Endothelial cell of umbilical vein (primary cell): ENCODE results near the gene ANKRD16. TPM values are rescaled to one million over a fixed set of nuclear protein-coding genes. Genes with fewer than 3 reads are reported as not detected.

Experiments used
- BruUV-seq: library from RNA; stranded (reverse); fragments of 400-500 nt; replicated peaks from 2 replicates; lab custom pipeline; 2021; lab: Mats Ljungman, UMichigan
- CTCF ChIA-PET: fragments of 300-600, 350-600 bp; sonication (Branson Sonifier 250); formaldehyde crosslinking; loops from one replicate; lab custom pipeline; 2021; ENCODE audit warnings: antibody characterized with exemption, inconsistent platforms; lab: Charles Lee
- POLR2A ChIA-PET: fragments of 300-600, 350-600 bp; sonication (Branson Sonifier 250); formaldehyde crosslinking; loops from one replicate; lab custom pipeline; 2021; ENCODE audit warnings: antibody characterized with exemption, inconsistent platforms; lab: Charles Lee
- DNase-seq: peaks from one replicate; pipeline ENCODE4 v3.0.0-alpha.2; 2011; ENCODE audit warnings: low read depth, low spot score
- FAIRE-seq: peaks from 2 replicates; lab custom pipeline; 2011; peaks lifted over from hg19 to GRCh38; lab: Jason Lieb, UNC
- H2AFZ ChIP-seq: 2 replicates; pipeline ENCODE4 v1.6.0; 2012; ENCODE audit warnings: low read depth, low read length, control low read depth, inconsistent platforms
- H3K27ac ChIP-seq: 2 replicates; pipeline ENCODE4 v1.5.1; 2011; ENCODE audit warnings: low read depth, mild to moderate bottlenecking, control low read depth, low read length, moderate library complexity; ENCODE audit not compliant: insufficient read depth
- H3K27me3 ChIP-seq, 2 experiments: 2 replicates each; pipeline versions ENCODE4 v1.6.0 to v1.6.1; 2011; ENCODE audit warnings: low read length in 2 of 2, mixed read lengths in 1 of 2; ENCODE audit not compliant: control insufficient read depth in 2 of 2, insufficient read depth in 2 of 2
- H3K36me3 ChIP-seq, 2 experiments: 2 replicates in 1 of 2; 3 replicates in 1 of 2; pipeline ENCODE4 v1.5.1; 2011; ENCODE audit warnings: low read length in 2 of 2, mild to moderate bottlenecking in 1 of 2, moderate library complexity in 1 of 2; ENCODE audit not compliant: control insufficient read depth in 2 of 2, insufficient read depth in 2 of 2; ENCODE audit errors: extremely low read depth in 1 of 2
- H3K4me1 ChIP-seq: 3 replicates; pipeline ENCODE4 v1.5.1; 2011; ENCODE audit warnings: mild to moderate bottlenecking, low read length; ENCODE audit not compliant: control insufficient read depth, insufficient read depth; ENCODE audit errors: extremely low read depth
- H3K4me2 ChIP-seq: 2 replicates; pipeline ENCODE4 v1.6.1; 2011; ENCODE audit warnings: low read length, control low read depth, mixed read lengths; ENCODE audit not compliant: insufficient read depth
- H3K4me3 ChIP-seq, 3 experiments: fragments of 200-600 bp in 1 of 3; sonication (generic), shearing (Covaris generic) in 1 of 3; replicated peaks in 1 of 3; 2 replicates each; pipeline ENCODE4 v1.5.1; 2011 to 2016; ENCODE audit warnings: control low read depth in 3 of 3, low read length in 3 of 3, mild to moderate bottlenecking in 2 of 3, inconsistent platforms in 1 of 3, low read depth in 1 of 3, moderate library complexity in 1 of 3; ENCODE audit not compliant: insufficient read depth in 1 of 3
- H3K79me2 ChIP-seq: 2 replicates; pipeline ENCODE4 v1.6.0; 2012; ENCODE audit warnings: low read length, inconsistent platforms; ENCODE audit not compliant: control insufficient read depth, insufficient read depth
- H3K9ac ChIP-seq: replicated peaks from 2 replicates; pipeline ENCODE3; 2011; ENCODE audit warnings: low read length, control low read depth; ENCODE audit not compliant: insufficient read depth; ENCODE audit errors: extremely low read depth
- H3K9me1 ChIP-seq: replicated peaks from 3 replicates; pipeline ENCODE4 v1.6.0; 2011; ENCODE audit warnings: mild to moderate bottlenecking, low read length; ENCODE audit not compliant: control insufficient read depth, insufficient read depth; ENCODE audit errors: extremely low read depth
- H3K9me3 ChIP-seq: replicated peaks from 2 replicates; pipeline ENCODE4 v1.5.1; 2012; ENCODE audit warnings: low read length, inconsistent platforms; ENCODE audit not compliant: control insufficient read depth, insufficient read depth
- H4K20me1 ChIP-seq: replicated peaks from 2 replicates; pipeline ENCODE3; 2011; ENCODE audit warnings: mild to moderate bottlenecking, low read length; ENCODE audit not compliant: control insufficient read depth, insufficient read depth; ENCODE audit errors: extremely low read depth
- EZH2 ChIP-seq: IDR thresholded peaks from 2 replicates; pipeline ENCODE4 v1.6.1; 2012; ENCODE audit warnings: borderline replicate concordance, low read depth, mild to moderate bottlenecking, moderate library complexity, low read length, inconsistent platforms; ENCODE audit not compliant: severe bottlenecking
- FOS ChIP-seq: IDR thresholded peaks from 2 replicates; pipeline ENCODE4 v1.6.1; 2011; ENCODE audit warnings: mild to moderate bottlenecking, low read length, moderate library complexity, borderline replicate concordance; ENCODE audit not compliant: insufficient read depth
- GATA2 ChIP-seq: IDR thresholded peaks from 2 replicates; pipeline ENCODE4 v1.7.0; 2011; ENCODE audit warnings: low read depth, mild to moderate bottlenecking, moderate library complexity, mixed read lengths, low read length; ENCODE audit not compliant: insufficient read length, insufficient read depth
- JUN ChIP-seq: IDR thresholded peaks from 2 replicates; pipeline ENCODE4 v1.6.1; 2011; ENCODE audit warnings: borderline replicate concordance, low read depth; ENCODE audit not compliant: insufficient read length, insufficient read depth
- MYC ChIP-seq: IDR thresholded peaks from one replicate; pipeline ENCODE4 v1.6.1; 2011; ENCODE audit warnings: mild to moderate bottlenecking, low read depth, low read length
- POLR2A ChIP-seq: IDR thresholded peaks from 2 replicates; pipeline ENCODE4 v1.6.1; 2012; ENCODE audit warnings: low read depth, mild to moderate bottlenecking, control low read depth, low read length
- POLR2AphosphoS5 ChIP-seq: IDR thresholded peaks from 2 replicates; pipeline ENCODE4 v1.6.1; 2012; ENCODE audit warnings: low read depth, mild to moderate bottlenecking, control low read depth, low read length, moderate library complexity; ENCODE audit not compliant: insufficient read depth
- dilution Hi-C: fragments of 300-500 bp; cut with MboI; formaldehyde crosslinking; loops from one replicate; pipeline ENCODE4 v1.15.0; 2019; ENCODE audit warnings: low sequenced_read_pairs; ENCODE audit not compliant: extremely low pct_ligation_motif_present
- intact Hi-C: fragments of 100-400 bp; cut with micrococcal nuclease; formaldehyde crosslinking; loops from one replicate; pipeline ENCODE4 v1.10.0; 2022
- polyA plus RNA-seq, 4 experiments: library from polyadenylated mRNA; depleted of rRNA in 3 of 4; stranded (reverse) in 3 of 4; unstranded in 1 of 4; fragments of >200 nt; gene quantifications; 2 replicates each; pipeline versions ENCODE4 v1.2.1 to v1.2.3, GENCODE V29; 2011 to 2012; ENCODE audit warnings: missing spikeins in 1 of 4
- total RNA-seq: library from RNA; stranded (reverse); gene quantifications from 2 replicates; pipeline ENCODE4 v1.2.3, GENCODE V29; 2021
- TF ChIP-seq, protein P1 (sequence below), 2 donors: IDR thresholded peaks; 1 replicate in 1 of 2; 2 replicates in 1 of 2; pipeline ENCODE4 v1.5.1; 2011; ENCODE audit warnings: low read length in 2 of 2, mild to moderate bottlenecking in 2 of 2, moderate library complexity in 2 of 2, control low read depth in 1 of 2, inconsistent platforms in 1 of 2, low read depth in 1 of 2; ENCODE audit not compliant: insufficient read depth in 1 of 2; ENCODE audit errors: extremely low read depth in 1 of 2
- TF ChIP-seq, protein P2 (sequence below): IDR thresholded peaks from 2 replicates; pipeline ENCODE4 v1.6.1; 2011; ENCODE audit not compliant: insufficient read depth, insufficient read length

Gene ANKRD16
- total and polyA plus RNA-seq, 2 donors (not counting 3 experiments of a cell fraction or from before 2014, with no cell fraction given) = 6.9 to 8.0 TPM

DNA sequence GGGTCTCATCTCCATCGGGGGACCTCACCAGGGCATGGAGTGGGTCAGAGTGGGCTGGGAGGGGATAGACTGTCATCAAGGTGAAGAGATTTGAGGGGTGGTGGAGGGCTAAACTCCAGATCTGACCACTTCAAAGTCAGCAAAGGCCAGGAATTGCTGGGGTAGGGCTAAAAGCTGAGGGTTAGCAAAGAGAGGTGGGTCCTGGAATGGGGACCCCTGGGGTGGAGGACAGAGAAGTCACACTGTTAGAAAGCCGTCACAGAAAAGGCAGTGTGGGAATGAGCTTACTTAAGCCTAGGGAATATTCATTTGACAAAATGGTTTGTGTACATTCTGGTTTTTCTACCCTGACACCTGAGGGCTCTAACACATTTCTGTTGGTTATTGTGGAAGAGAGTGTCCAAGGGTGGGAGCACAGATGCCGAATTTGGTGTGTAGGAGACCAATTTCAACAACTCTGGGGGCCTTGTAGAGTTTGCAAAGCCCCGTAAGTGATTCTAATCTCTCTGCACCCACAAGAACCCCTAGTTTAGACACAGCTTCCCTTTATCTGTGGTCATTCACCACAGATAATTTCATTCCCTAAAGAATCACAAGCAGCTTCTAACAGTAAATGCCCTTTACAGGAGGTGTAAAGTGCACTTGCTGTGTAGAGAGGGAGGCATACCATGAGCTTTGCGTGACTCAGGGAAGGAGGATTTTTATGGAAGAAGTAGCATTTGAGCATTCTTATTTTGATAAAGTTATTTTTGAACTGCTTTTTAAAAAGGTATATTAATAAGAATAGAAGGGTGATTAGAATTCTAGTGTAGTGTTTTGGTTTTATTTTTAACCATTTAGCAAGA, 6.7 kb upstream of the ANKRD16 start:
- no peaks in the 10 kb centered on the region for H4K20me1 ChIP-seq
- FAIRE-seq (no peak), DNase-seq (no peak)
- no peak overlapping the region for H3K4me3 ChIP-seq
- no peak overlapping the region for H3K9ac ChIP-seq
- ChIA-PET POLR2A (no interaction called here), CTCF (no interaction called here)
- H3K79me2 ChIP-seq = peaks cover 52% of the 10 kb centered on the region
- no TSS peak for BruUV-seq
- H3K4me1 ChIP-seq = peaks cover 22% of the 10 kb centered on the region
- intact Hi-C loops = no loop called here
- H3K9me1 ChIP-seq = no peaks in the 10 kb centered on the region
- dilution Hi-C loops = no loop called here
- no peak overlapping the region for H2AFZ ChIP-seq
- peaks cover 10 to 11% of the 10 kb centered on the region in 2 experiments for H3K36me3 ChIP-seq
- H3K4me2 ChIP-seq = no peak overlapping the region
- no peaks in the 10 kb centered on the region for H3K27me3 ChIP-seq
- no peaks in the 10 kb centered on the region for H3K9me3 ChIP-seq
- H3K27ac ChIP-seq = no peak overlapping the region
- TF ChIP-seq JUN (no peak), POLR2AphosphoS5 (no peak), GATA2 (no peak), POLR2A (no peak), EZH2 (no peak), MYC (no peak), FOS (no peak)
- TF ChIP-seq, protein P1, sequence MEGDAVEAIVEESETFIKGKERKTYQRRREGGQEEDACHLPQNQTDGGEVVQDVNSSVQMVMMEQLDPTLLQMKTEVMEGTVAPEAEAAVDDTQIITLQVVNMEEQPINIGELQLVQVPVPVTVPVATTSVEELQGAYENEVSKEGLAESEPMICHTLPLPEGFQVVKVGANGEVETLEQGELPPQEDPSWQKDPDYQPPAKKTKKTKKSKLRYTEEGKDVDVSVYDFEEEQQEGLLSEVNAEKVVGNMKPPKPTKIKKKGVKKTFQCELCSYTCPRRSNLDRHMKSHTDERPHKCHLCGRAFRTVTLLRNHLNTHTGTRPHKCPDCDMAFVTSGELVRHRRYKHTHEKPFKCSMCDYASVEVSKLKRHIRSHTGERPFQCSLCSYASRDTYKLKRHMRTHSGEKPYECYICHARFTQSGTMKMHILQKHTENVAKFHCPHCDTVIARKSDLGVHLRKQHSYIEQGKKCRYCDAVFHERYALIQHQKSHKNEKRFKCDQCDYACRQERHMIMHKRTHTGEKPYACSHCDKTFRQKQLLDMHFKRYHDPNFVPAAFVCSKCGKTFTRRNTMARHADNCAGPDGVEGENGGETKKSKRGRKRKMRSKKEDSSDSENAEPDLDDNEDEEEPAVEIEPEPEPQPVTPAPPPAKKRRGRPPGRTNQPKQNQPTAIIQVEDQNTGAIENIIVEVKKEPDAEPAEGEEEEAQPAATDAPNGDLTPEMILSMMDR (IDR thresholded peaks at IDR 0.05; ENCODE audit: extremely low read depth in 1 of 2, insufficient read depth in 1 of 2, low read depth in 1 of 2, low read length in 2 of 2) = no peak
- TF ChIP-seq, protein P2, sequence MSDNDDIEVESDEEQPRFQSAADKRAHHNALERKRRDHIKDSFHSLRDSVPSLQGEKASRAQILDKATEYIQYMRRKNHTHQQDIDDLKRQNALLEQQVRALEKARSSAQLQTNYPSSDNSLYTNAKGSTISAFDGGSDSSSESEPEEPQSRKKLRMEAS = no peak
